HuH-7.5 (cell line): Measurements from ENCODE around the gene DDX49.
"Not testable (repeated sequence)": the region's sequence is repeated elsewhere in the genome, so short reads cannot be mapped to it uniquely, and the experiment has no call there.

Source experiments
- DNase-seq: peaks from one replicate; pipeline ENCODE4 v3.0.0; 2011; ENCODE audit warnings: low spot score

Gene DDX49

GRCh38 chr19:18942692-18943091, 23.2 kb downstream of the DDX49 start:
- DNase-seq, result no peak

- no peak for DNase-seq
Observed at GRCh38 chr19:18943465-18943864, 23.9 kb downstream of the DDX49 start.

GRCh38 chr19:18945297-18945696, 25.8 kb downstream of the DDX49 start:
- DNase-seq, result no peak

GRCh38 chr19:18946335-18946734, 26.8 kb downstream of the DDX49 start:
- no peak for DNase-seq

- no peak for DNase-seq
Observed at GRCh38 chr19:18946918-18947317, 27.4 kb downstream of the DDX49 start.

GRCh38 chr19:18948075-18948975, 28.8 kb downstream of the DDX49 start:
- DNase-seq, result no peak

- no peak for DNase-seq
Observed at GRCh38 chr19:18948976-18949356, 29.5 kb downstream of the DDX49 start.

GRCh38 chr19:18949858-18950257, 30.3 kb downstream of the DDX49 start:
- no peak for DNase-seq

- no peak for DNase-seq
Observed at GRCh38 chr19:18951721-18952281, 32.3 kb downstream of the DDX49 start.

- not testable (repeated sequence) for DNase-seq
Observed at GRCh38 chr19:18952364-18953003, 33.0 kb downstream of the DDX49 start.

- DNase-seq, result no peak
Observed at GRCh38 chr19:18954094-18954493, 34.6 kb downstream of the DDX49 start.

GRCh38 chr19:18955042-18955441, 35.5 kb downstream of the DDX49 start:
- no peak for DNase-seq

- DNase-seq, result no peak
Observed at GRCh38 chr19:18960370-18960769, 40.9 kb downstream of the DDX49 start.

GRCh38 chr19:18961767-18962620, 42.5 kb downstream of the DDX49 start:
- no peak for DNase-seq

- DNase-seq, result no peak
Observed at GRCh38 chr19:18964121-18964520, 44.6 kb downstream of the DDX49 start.

- DNase-seq, result no peak
Observed at GRCh38 chr19:18966307-18966706, 46.8 kb downstream of the DDX49 start.

GRCh38 chr19:18967358-18968146, 48.0 kb downstream of the DDX49 start:
- DNase-seq, result no peak

GRCh38 chr19:18969931-18970659, 50.6 kb downstream of the DDX49 start:
- no peak for DNase-seq

GRCh38 chr19:18972301-18972811, 52.8 kb downstream of the DDX49 start:
- DNase-seq, result no peak

- no peak for DNase-seq
Observed at GRCh38 chr19:18972851-18973250, 53.3 kb downstream of the DDX49 start.
